NCI-H82 treated with DMSO at 0.1 percent for 48 hours (cell line): ENCODE results near the gene ADGRV1.

Experiments
- DNase-seq: peaks from one replicate; lab custom pipeline; 2025; ENCODE audit not compliant: unreplicated experiment; lab: John Stamatoyannopoulos, UW

The ADGRV1 gene

DNA sequence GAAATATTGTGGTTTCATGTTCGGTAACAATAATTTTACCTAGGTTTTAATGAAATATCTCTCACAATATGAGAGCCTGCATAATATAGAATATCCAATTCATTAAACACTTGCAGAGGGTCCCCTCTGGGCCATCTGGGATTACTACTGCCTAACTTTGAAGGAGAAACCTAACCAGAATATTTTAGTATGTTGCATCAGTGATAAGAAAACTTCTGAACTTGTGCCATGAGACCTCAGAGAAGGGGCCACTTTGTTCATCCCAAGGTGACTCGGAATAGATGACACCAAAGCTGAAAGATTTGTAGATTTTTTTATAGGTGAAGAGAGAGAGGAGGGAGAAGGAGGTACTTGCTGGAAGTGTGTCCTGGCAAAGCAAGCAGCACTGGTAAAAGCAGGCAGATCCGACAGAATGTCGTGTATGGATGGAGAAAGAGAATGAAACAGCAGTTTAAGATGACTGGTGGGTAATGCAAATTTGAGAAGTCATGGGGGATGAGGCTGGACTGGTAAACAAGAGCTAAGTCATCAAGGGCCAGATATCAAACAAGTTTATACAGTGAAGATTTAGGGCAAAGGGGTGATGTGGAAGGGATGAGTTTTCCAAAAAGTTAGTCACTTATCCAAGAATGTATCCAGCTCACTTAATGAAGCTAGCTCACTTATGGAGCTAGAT is 372.3 kb downstream of the ADGRV1 start:
- DNase-seq = no peak

GRCh38 chr5:90932052-90932699 is 373.6 kb downstream of the ADGRV1 start:
- DNase-seq = no peak

GRCh38 chr5:90933298-90933697 is 374.7 kb downstream of the ADGRV1 start:
- no peak for DNase-seq

DNA sequence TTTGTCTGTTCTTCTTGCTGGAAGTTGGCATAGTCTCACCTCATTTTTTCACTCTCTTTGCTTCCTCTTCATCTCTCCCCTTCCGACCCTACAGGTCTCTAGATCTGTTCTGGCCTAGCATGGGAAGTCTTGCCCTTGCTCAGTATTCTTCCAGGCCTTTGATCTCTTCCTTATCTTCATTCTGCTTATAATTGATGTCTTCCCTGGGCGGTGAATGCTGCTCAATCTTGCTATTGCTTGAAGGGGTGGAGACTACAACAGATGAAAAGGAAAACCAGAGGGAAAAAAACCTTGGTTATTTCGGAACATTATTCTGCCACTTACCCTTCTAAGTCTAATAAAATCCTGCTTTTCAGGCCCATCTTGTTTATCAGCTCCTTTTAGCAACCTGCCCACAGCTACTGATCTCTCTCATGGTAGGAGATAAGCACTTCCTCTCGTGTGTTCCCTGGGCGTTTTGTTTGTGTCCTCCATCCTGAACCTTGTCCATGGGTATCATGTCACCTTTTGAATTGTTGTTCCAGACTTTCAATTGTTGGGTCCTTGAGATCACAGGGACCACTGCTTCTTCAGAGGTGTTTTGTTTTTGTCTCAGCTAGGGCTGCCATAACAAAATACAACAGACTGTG is 375.6 kb downstream of the ADGRV1 start:
- no peak for DNase-seq

- no peak for DNase-seq
Observed at GRCh38 chr5:90934738-90935137, 376.1 kb downstream of the ADGRV1 start.

GRCh38 chr5:90939211-90939610 is 380.6 kb downstream of the ADGRV1 start:
- DNase-seq = no peak

DNA sequence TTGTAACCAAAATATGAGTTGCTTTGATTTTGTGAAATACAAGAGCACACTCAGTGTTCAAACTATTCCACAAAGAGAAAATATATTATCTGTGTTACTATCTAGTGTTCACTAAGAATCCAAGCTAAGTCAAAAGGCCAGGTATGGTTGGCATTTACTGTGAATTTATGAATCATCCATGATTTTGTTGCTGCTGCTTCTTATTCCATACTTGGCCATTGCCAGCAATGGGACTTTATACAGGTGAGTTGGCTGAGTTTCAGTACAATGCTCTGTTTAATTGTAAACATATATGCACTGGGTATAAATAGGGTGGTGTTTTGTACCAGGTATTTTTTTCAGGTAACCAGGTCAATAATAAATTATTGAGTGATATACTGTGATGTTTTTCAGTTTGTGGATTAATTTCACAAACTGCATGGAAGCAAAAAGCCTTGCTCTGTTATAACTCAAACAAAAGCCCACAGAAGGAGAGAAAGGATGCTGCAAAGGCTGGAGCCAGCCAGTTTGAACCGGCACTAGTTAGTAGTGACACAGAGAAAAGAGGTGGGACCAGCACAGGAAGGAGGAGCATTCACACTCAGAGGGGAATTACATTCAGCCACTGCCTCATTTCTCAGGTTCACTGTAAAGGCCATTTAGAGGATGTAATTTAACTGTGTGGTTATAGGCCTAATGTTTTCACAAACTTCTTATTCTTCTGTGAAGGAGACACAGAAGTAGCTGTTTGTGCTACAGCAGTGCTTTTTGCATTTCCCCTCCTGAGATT is 381.8 kb downstream of the ADGRV1 start:
- DNase-seq = no peak

GRCh38 chr5:90941002-90941720 is 382.6 kb downstream of the ADGRV1 start:
- no peak for DNase-seq

GRCh38 chr5:90944116-90944515 is 385.5 kb downstream of the ADGRV1 start:
- no peak for DNase-seq

DNA sequence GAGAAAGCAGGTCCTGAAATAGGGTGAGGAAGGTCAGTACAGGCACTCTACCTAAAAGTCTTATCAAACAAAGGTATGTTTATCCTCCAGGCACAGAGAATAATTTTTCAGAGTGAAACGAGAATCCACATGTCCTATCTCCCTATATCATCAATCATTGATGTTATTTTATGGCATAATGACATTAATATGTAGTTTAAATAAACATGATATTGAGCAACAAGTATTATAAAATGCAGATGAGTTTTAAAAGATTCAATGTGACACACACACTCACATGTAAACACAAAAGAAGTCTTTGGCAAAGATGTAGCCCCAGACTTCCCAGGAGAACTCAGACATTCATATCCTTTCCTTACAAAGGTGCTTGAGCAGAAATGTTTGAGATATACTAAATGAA is 389.1 kb downstream of the ADGRV1 start:
- DNase-seq = no peak

- no peak for DNase-seq
Observed at GRCh38 chr5:90948969-90949368, 390.4 kb downstream of the ADGRV1 start.

DNA sequence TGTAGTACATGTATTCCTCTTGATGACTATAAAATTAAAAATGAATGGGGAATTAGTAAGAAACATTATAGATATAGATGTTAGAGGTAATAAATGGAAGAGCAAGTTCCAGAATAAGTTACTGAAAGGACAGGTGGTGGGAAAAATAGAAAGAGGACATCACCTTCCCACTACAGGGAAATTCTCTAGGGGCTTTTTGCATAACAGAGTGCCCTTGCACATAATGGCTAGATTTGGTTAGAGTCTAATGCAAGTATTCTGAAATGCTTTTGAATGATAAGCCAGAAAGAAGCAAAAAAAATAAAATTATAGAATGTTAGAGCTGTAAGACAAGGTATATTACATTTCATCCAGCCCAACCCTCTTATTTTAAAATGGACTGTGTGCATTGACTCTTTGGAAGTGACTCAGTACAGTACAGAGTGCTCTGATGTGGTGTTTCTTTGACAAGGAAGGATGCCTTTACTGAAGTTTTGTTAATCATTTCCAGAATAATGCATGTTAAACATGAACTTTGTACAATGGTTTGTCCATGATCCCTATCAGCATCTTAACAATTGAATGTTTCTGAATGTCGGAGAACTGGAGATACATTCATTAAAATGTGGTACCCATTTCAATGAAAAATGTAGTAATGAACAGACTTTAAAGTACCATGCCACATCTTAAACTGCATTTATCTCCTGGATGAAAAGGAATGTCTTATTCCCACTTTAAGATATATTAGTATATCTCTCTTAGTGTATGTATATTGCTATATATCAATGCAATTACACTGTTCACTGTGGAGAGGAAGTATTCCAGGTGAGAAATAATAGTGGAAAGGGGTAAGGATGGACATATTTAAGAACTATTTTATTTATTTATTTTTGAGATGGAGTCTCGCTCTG is 391.1 kb downstream of the ADGRV1 start:
- no peak for DNase-seq

- DNase-seq = no peak
Observed at GRCh38 chr5:90955001-90955635, 396.5 kb downstream of the ADGRV1 start.

DNA sequence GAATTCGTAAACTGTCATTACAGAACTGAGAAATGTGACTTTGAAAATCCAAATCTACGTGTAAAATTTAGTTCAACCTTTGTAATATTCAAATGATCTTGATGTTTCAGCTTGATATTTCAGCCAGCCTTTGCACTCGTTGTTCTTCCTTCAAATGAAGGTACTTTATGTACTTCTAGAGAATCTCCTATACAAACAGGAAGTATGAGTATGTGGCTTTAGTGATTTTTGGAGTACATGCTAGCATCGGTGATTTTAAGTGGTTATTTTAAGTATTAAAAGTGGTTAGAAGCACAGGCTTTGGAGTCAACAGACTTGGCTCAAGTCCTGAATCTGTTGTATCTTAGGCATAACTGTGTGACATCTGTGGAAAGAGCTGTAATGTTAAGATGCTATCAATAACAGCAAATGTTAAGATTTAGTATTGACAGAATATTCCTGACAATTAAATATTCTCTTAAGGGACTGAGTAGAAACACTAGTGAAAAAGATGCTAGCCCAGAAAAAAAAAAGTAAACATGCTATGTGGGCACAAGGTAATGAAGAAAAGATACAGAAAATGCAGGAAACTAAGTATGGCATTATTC is 398.0 kb downstream of the ADGRV1 start:
- DNase-seq = no peak

- DNase-seq = no peak
Observed at GRCh38 chr5:90957906-90958305, 399.3 kb downstream of the ADGRV1 start.

DNA sequence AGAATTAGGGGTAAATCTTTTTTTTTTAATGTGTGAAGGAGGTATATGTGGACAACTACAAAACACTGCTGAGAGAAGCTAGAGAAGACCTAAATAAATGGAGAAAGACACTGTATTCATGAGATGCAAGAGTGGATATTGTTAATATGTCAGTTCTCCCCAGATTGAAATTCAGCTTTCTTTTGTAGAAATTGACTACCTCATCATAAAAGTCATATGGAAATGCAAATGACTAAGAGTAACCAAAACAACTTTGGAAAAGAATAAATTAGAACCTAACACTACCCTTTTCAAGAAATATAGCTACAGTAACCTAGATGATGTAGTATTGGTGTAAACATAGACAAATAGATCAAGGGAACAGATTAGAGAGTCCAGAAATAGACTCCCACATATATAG is 400.7 kb downstream of the ADGRV1 start:
- DNase-seq = no peak

DNA sequence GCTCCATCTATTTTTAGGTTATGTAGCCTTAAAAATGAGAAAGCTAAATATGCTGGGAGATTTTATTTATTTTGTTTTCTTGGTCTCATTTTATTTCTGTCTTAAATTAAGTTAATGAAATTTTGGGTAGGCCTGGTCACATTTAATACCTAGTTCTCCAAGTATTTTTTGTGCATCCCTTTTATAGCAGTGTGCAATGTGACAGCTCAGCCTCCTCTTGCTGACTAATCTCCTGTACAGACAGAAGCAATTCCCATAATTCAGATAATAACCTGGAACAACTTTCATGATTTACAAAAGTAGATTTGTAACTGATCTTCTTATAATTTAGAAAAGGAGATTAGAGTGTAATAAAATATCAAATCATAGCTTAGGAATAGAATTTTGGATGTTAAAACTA is 403.9 kb downstream of the ADGRV1 start:
- DNase-seq = no peak

- DNase-seq = no peak
Observed at GRCh38 chr5:90965110-90965685, 406.6 kb downstream of the ADGRV1 start.

DNA sequence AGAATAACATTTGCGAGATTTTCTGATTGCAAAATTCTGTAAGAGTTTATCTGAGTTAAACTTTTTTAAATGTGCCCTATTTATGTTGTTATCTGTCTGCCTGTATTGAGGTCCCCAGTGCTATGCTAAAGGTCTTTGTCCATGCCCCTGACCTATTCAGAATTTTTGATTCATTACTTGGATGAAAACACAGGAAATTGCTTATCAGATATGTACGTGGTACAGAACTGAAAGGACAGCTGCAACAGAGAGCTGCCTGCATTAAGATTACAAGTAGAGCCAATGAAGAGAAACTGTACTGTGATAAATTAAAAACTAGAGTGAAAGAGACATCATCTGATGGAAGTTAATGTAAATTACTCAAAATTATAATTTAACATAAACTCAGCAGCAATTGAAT is 408.8 kb downstream of the ADGRV1 start:
- DNase-seq = no peak
